GM13977 (cell line): Measurements from ENCODE around the gene WDR11.

Source experiments
- DNase-seq: peaks from one replicate; pipeline ENCODE4 v3.0.0; 2012; ENCODE audit warnings: low spot score
- CTCF ChIP-seq: IDR thresholded peaks from 2 replicates; pipeline ENCODE4 v1.5.1; 2012; ENCODE audit warnings: mild to moderate bottlenecking, control low read depth; ENCODE audit not compliant: insufficient read depth; ENCODE audit errors: extremely low read depth, missing control alignments
- in situ Hi-C: fragments of 300-500 bp; cut with MboI; formaldehyde crosslinking; loops from one replicate; pipeline ENCODE4 v1.12.0; 2022; ENCODE audit warnings: low sequenced_read_pairs, low pct_unique_long_range_greater_than_20kb, mixed read lengths, inconsistent platforms; ENCODE audit not compliant: unreplicated experiment

The WDR11 gene

GRCh38 chr10:120942806-120943413, 91.7 kb downstream of the WDR11 start:
- in situ Hi-C loops: loop anchor here (25.0 kb wide), 2 partner anchors 794 to 969 kb away; no protein-coding TSS in a partner anchor
- TF ChIP-seq CTCF: peak; percentile 93
- peak; percentile 83 for DNase-seq

GRCh38 chr10:120943542-120943941, 92.4 kb downstream of the WDR11 start:
- in situ Hi-C loops: loop anchor here (25.0 kb wide), 2 partner anchors 794 to 969 kb away; no protein-coding TSS in a partner anchor
- no peak for DNase-seq
- TF ChIP-seq CTCF: no peak

DNA sequence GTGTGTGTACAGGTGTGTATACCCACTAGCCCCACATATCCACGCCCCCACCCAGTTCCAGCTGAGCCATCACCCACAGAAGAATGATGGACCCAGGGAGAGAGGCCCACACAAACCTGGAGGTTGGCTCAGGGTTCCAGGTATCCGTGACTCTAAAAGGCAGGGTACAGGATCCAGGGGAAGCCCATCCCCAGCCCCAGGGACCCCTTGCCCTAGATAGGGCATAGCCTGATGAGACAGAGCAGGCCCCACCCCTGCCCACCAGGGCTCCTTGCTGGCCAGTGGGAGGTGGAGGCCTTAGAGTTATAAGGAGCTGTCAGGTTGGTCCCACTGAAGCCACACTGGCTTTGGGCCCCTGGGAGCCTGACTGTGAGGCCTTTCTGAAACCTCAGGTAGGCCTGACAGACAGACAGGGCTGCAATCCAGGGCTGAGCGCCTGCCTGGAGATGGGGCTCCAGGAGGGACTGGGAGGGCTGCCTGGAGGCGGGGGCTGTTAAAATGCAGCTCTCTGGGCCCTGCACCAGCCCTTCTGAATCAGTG, 93.5 kb downstream of the WDR11 start:
- DNase-seq: no peak
- in situ Hi-C loops: loop anchor here (25.0 kb wide), 2 partner anchors 793 to 968 kb away; no protein-coding TSS in a partner anchor
- TF ChIP-seq CTCF: no peak

- DNase-seq: no peak
- TF ChIP-seq CTCF: no peak
- in situ Hi-C loops: loop anchor here (25.0 kb wide), 2 partner anchors 792 to 967 kb away; no protein-coding TSS in a partner anchor
Observed at GRCh38 chr10:120945182-120945581, 94.0 kb downstream of the WDR11 start.

DNA sequence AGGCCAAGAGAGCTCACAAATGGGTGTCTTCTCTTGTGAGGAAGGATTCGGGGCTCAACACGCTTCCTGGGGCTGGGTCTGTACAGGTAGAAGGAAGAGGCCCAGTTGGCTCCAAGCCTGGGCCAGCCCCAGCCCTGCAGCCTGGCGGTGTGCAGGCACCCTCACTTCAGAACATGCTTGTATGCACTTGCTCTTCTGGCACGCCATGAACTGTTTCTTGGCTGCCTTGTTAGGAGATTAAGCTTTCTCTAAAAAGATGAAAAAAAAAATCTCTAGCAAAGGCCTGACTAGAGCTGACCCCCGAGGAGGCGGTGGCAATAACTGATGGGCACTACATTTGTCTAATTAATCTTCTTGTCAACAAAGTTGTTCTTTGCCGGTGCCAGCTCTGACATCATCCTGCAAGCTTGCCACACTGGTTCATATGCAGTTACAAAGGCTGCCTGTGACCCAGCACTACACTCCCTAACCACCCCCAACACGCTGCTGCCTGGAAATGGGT, 94.7 kb downstream of the WDR11 start:
- TF ChIP-seq CTCF: no peak
- in situ Hi-C loops: loop anchor here (25.0 kb wide), 2 partner anchors 791 to 966 kb away; no protein-coding TSS in a partner anchor
- DNase-seq: no peak

DNA sequence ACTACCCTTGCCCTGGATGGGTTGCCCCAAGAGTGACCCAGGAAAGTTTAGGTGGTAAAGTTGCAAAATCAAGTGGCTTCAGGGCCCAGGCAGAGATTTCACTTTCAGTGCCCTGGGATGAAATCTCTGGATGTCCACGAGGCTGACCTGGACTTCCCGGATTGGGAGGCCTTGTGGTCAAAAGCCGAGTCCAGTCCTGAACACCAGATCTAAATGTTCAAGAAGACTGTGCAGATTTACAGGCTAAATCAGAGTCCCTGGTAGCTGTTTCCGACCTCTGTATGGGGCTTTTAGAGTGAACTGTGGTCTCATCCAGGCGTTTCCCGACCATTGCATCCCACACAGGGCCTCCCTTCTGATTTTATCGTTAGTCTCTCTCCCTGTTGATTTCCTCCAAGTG, 95.3 kb downstream of the WDR11 start:
- TF ChIP-seq CTCF: no peak
- DNase-seq: no peak
- in situ Hi-C loops: loop anchor here (25.0 kb wide), 2 partner anchors 791 to 966 kb away; no protein-coding TSS in a partner anchor
